ENCODE results near the gene POLE2. TPM values are rescaled to one million over a fixed set of nuclear protein-coding genes. Genes with fewer than 3 reads are reported as not detected.

The POLE2 gene
- total and polyA plus RNA-seq, 2 of the 13 experiments (the other 11 are each of a cell fraction or from before 2014, with no cell fraction given), result 16.6 to 37.0 TPM

GRCh38 chr14:49721733-49722435, 33.9 kb upstream of the POLE2 start (continued):
- TF ChIP-seq ZNF609 (CRISPR knock-in tag; IDR thresholded peaks at IDR 0.05; ENCODE audit: borderline replicate concordance), result peak; percentile 90; the same call in 1 of the 2 replicates
- TF ChIP-seq CTCF (CRISPR knock-in tag; IDR thresholded peaks at IDR 0.05), result peak; percentile 65
- 0 out of 2 replicates have a peak, but pooled peaks have one; percentile 31 for TF ChIP-seq ZBTB33 (CRISPR knock-in tag; IDR thresholded peaks at IDR 0.05)
- peak; percentile 85 for TF ChIP-seq PHF21A (CRISPR knock-in tag; IDR thresholded peaks at IDR 0.05)
- TF ChIP-seq YEATS2 (CRISPR knock-in tag; IDR thresholded peaks at IDR 0.05; ENCODE audit: borderline replicate concordance), result peak; percentile 36; the same call in 1 of the 2 replicates
- TF ChIP-seq CEBPB (IDR thresholded peaks at IDR 0.05; ENCODE audit: borderline replicate concordance, low read depth, low read length), result peak; percentile 88
- TF ChIP-seq TBX2 (CRISPR knock-in tag; IDR thresholded peaks at IDR 0.05; ENCODE audit: borderline replicate concordance), result peak; percentile 89
- peak; percentile 57; the same call in 1 of the 2 replicates for TF ChIP-seq STAT6 (CRISPR knock-in tag; IDR thresholded peaks at IDR 0.05; ENCODE audit: borderline replicate concordance)
- peak; percentile 93 for TF ChIP-seq ZMYM4 (CRISPR knock-in tag; IDR thresholded peaks at IDR 0.05)
- TF ChIP-seq ETV5 (CRISPR knock-in tag; IDR thresholded peaks at IDR 0.05; ENCODE audit: borderline replicate concordance), result peak; percentile 71; the same call in 1 of the 2 replicates
- TF ChIP-seq SMC3 (IDR thresholded peaks at IDR 0.05; ENCODE audit: low read length), result peak; percentile 42; the same call in 1 of the 2 replicates
- peak; percentile 75; the same call in 1 of the 2 replicates for TF ChIP-seq THRA (CRISPR knock-in tag; IDR thresholded peaks at IDR 0.05; ENCODE audit: borderline replicate concordance)
- 0 out of 2 replicates have a peak, but pooled peaks have one; percentile 19 for TF ChIP-seq PHF8 (CRISPR knock-in tag; IDR thresholded peaks at IDR 0.05)
- peak; percentile 56; the same call in 1 of the 2 replicates for TF ChIP-seq RCOR2 (CRISPR knock-in tag; IDR thresholded peaks at IDR 0.05)
- TF ChIP-seq ISL2 (CRISPR knock-in tag; IDR thresholded peaks at IDR 0.05), result peak; percentile 86
